OCI-LY1 (cell line): Measurements from ENCODE around the gene STAG3.

Experiments used
- H2AFZ ChIP-seq: fragments of 200-600 bp; sonication (generic), shearing (Covaris generic); 2 replicates; pipeline ENCODE4 v1.6.0; 2014; ENCODE audit warnings: antibody characterized with exemption, mild to moderate bottlenecking, low read length
- H3F3A ChIP-seq: fragments of 200-600 bp; sonication (generic), shearing (Covaris generic); 2 replicates; pipeline ENCODE4 v1.6.0; 2014; ENCODE audit warnings: mild to moderate bottlenecking, antibody characterized with exemption, low read length, moderate library complexity; ENCODE audit not compliant: insufficient read depth
- H3K27ac ChIP-seq: fragments of 200-600 bp; sonication (generic); 2 replicates; pipeline ENCODE4 v1.5.1; 2014; ENCODE audit warnings: low read length, mixed run types, mild to moderate bottlenecking, low read depth; ENCODE audit not compliant: poor library complexity, severe bottlenecking
- H3K27me3 ChIP-seq: fragments of 200-600 bp; sonication (generic); 2 replicates; pipeline ENCODE4 v1.6.0; 2014; ENCODE audit warnings: antibody characterized with exemption, mild to moderate bottlenecking, low read length, moderate library complexity; ENCODE audit not compliant: insufficient read depth
- H3K36me3 ChIP-seq: fragments of 200-600 bp; sonication (generic); 2 replicates; pipeline ENCODE4 v1.6.1; 2014; ENCODE audit warnings: mild to moderate bottlenecking, antibody characterized with exemption, low read length, moderate library complexity, mixed read lengths; ENCODE audit not compliant: insufficient read depth
- H3K4me1 ChIP-seq: fragments of 200-600 bp; sonication (generic); 2 replicates; pipeline ENCODE4 v1.5.1; 2014; ENCODE audit warnings: mild to moderate bottlenecking, low read length, moderate library complexity; ENCODE audit not compliant: insufficient read depth, severe bottlenecking
- H3K4me2 ChIP-seq: fragments of 200-600 bp; sonication (generic), shearing (Covaris generic); 2 replicates; pipeline ENCODE4 v1.6.1; 2014; ENCODE audit warnings: low read length
- H3K4me3 ChIP-seq: fragments of 200-600 bp; sonication (generic); 2 replicates; pipeline ENCODE4 v1.5.1; 2014; ENCODE audit warnings: low read length, low read depth, mild to moderate bottlenecking, mixed read lengths; ENCODE audit not compliant: poor library complexity, severe bottlenecking
- H3K79me2 ChIP-seq: fragments of 200-600 bp; shearing (Covaris generic); 2 replicates; pipeline ENCODE4 v1.6.1; 2016; ENCODE audit warnings: mixed run types, low read length, mixed read lengths; ENCODE audit not compliant: insufficient read depth
- H3K9ac ChIP-seq: fragments of 200-600 bp; sonication (generic), shearing (Covaris generic); 2 replicates; pipeline ENCODE4 v1.6.1; 2014; ENCODE audit warnings: mild to moderate bottlenecking, low read length, mixed read lengths
- H3K9me2 ChIP-seq: fragments of 200-600 bp; sonication (generic), shearing (Covaris generic); 2 replicates; pipeline ENCODE4 v1.6.1; 2014; ENCODE audit warnings: low read depth, mild to moderate bottlenecking, low read length, mixed read lengths
- H3K9me3 ChIP-seq: fragments of 200-600 bp; shearing (Covaris generic); 2 replicates; pipeline ENCODE4 v1.6.1; 2014; ENCODE audit warnings: low read length, mixed read lengths
- H4K20me1 ChIP-seq: fragments of 200-600 bp; sonication (generic), shearing (Covaris generic); 2 replicates; pipeline ENCODE4 v1.6.0; 2016; ENCODE audit warnings: mild to moderate bottlenecking, low read length; ENCODE audit not compliant: insufficient read depth
- EZH2 ChIP-seq: fragments of 200-600 bp; sonication (generic), shearing (Covaris generic); IDR thresholded peaks from 2 replicates; pipeline ENCODE4 v1.8.0; 2017; ENCODE audit warnings: borderline replicate concordance, mixed run types, mild to moderate bottlenecking, antibody characterized with exemption, low read length, moderate library complexity, mixed read lengths
- TF ChIP-seq, protein P1 (sequence below): fragments of 200-600 bp; sonication (generic), shearing (Covaris generic); IDR thresholded peaks from 2 replicates; pipeline ENCODE4 v1.5.1; 2017; ENCODE audit warnings: mild to moderate bottlenecking, antibody characterized with exemption, low read length, moderate library complexity, mixed read lengths

STAG3 gene

DNA sequence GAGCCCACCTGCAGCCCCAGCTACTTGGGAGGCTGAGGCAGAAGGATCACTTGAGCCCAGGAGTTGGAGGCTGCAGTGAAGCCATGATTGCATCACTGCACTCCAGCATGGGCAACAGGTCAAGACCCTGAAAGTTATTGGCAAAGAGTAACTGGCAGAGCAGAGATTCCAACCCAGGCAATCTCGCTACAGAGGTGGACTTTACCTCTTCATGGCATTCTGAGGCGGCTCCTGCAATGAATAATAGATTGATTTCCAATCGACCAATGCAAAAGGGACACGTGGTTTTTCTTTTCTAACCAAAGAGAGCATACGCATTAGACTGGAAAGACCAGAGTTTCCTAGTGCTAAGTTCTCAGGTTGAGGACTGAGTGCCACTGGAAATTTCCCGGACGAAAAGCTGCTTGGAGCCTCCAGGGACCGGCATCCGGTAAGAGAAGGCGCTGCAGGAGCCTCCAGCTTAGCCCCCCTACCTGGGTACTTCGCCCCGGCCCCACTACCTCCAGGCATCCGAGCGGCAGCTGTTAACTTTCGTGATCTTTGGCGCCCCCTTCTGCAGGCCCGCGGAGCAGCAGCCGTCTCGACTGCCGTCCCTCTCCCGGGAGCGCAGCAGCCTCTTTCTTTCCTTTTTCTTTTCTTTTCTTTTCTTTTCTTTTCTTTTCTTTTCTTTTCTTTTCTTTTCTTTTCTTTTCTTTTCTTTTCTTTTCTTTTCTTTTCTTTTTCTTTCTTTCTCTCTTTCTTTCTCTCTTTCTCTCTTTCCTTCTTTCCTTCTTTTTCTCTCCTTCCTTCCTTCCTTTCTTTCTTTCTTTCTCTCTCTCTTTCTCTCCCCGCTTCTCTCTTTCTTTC, 46.9 kb upstream of the STAG3 start:
- Histone ChIP-seq H3K36me3 (no peaks in the 10 kb centered on the region), H3K9ac (no peak overlapping the region), H3K9me3 (no peaks in the 10 kb centered on the region), H2AFZ (no peak overlapping the region), H3K4me3 (no peak overlapping the region), H3K4me2 (peak overlapping the region; percentile 26; the same call in 1 of the 2 replicates), H3K4me1 (peaks cover 18% of the 10 kb centered on the region), H3K27me3 (no peaks in the 10 kb centered on the region), H3K9me2 (no peaks in the 10 kb centered on the region), H3K79me2 (no peaks in the 10 kb centered on the region), H3K27ac (no peak overlapping the region), H4K20me1 (no peaks in the 10 kb centered on the region), H3F3A (no peaks in the 10 kb centered on the region)
- TF ChIP-seq, protein P1, sequence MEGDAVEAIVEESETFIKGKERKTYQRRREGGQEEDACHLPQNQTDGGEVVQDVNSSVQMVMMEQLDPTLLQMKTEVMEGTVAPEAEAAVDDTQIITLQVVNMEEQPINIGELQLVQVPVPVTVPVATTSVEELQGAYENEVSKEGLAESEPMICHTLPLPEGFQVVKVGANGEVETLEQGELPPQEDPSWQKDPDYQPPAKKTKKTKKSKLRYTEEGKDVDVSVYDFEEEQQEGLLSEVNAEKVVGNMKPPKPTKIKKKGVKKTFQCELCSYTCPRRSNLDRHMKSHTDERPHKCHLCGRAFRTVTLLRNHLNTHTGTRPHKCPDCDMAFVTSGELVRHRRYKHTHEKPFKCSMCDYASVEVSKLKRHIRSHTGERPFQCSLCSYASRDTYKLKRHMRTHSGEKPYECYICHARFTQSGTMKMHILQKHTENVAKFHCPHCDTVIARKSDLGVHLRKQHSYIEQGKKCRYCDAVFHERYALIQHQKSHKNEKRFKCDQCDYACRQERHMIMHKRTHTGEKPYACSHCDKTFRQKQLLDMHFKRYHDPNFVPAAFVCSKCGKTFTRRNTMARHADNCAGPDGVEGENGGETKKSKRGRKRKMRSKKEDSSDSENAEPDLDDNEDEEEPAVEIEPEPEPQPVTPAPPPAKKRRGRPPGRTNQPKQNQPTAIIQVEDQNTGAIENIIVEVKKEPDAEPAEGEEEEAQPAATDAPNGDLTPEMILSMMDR: peak; percentile 85
- no peak for TF ChIP-seq EZH2

DNA sequence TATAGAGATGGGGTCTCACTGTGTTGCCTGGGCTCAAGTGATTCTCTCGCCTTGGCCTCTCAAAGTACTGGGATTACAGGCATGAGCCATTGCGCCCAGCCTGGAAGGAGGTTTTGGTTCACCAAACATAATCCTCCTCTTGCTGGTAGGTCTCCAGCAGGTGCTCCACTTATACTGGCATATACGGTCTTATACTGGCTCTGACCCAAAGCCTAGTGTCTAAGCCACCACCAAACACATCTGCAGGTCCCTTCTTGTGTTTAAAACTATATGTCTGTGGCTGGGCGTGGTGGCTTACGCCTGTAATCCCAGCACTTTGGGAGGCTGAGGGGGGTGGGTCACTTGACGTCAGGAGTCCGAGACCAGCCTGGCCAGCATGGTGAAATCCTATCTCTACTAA, 45.6 kb upstream of the STAG3 start:
- H4K20me1 ChIP-seq: no peaks in the 10 kb centered on the region
- no peak for TF ChIP-seq EZH2
- TF ChIP-seq, protein P1: no peak
- H3K4me3 ChIP-seq: no peak overlapping the region
- peaks cover 16% of the 10 kb centered on the region for H3K4me1 ChIP-seq
- no peak overlapping the region for H2AFZ ChIP-seq
- no peak overlapping the region for H3K9ac ChIP-seq
- H3F3A ChIP-seq: no peaks in the 10 kb centered on the region
- no peaks in the 10 kb centered on the region for H3K79me2 ChIP-seq
- no peaks in the 10 kb centered on the region for H3K9me3 ChIP-seq
- no peak overlapping the region for H3K4me2 ChIP-seq
- no peak overlapping the region for H3K27ac ChIP-seq
- H3K9me2 ChIP-seq: no peaks in the 10 kb centered on the region
- H3K36me3 ChIP-seq: no peaks in the 10 kb centered on the region
- H3K27me3 ChIP-seq: no peaks in the 10 kb centered on the region

DNA sequence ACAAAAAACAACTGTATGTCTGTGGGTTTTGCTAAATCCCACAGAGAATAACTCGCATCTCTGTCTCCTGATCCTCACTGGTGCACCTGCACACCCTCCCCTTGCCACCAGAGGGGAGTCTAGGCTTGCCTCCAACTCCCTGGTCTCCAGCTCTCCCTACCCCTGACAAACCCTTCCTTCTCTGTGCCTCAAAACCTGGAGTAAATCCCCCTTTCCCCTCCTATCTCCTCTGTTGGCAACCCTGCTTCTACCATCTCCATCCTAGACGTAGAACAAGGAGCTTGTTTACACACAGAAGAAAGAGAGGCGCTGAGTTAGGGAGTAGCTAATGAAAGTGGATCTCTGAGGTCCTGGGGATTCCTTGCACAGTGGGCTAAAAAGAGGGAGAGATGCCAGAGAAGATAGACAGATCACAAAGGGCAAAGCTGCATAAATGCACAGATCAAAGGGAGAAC, 45.0 kb upstream of the STAG3 start:
- Histone ChIP-seq H3K36me3 (no peaks in the 10 kb centered on the region), H3K4me2 (no peak overlapping the region), H2AFZ (no peak overlapping the region)

More for the DNA sequence above, 45.0 kb upstream of the STAG3 start:
- H3F3A ChIP-seq: no peaks in the 10 kb centered on the region
- H3K79me2 ChIP-seq: no peaks in the 10 kb centered on the region
- H3K27me3 ChIP-seq: no peaks in the 10 kb centered on the region
- H3K9me2 ChIP-seq: no peaks in the 10 kb centered on the region
- peaks cover 16% of the 10 kb centered on the region for H3K4me1 ChIP-seq
- no peak overlapping the region for H3K27ac ChIP-seq
- H3K4me3 ChIP-seq: no peak overlapping the region
- no peak for TF ChIP-seq EZH2
- TF ChIP-seq, protein P1: peak; percentile 99
- no peak overlapping the region for H3K9ac ChIP-seq
- H4K20me1 ChIP-seq: no peaks in the 10 kb centered on the region
- H3K9me3 ChIP-seq: no peaks in the 10 kb centered on the region
